Measurements from ENCODE around the gene SAP25. TPM values are rescaled to one million over a fixed set of nuclear protein-coding genes. Genes with fewer than 3 reads are reported as not detected.

The SAP25 gene
- total and polyA plus RNA-seq, 2 experiments from 2014 or later, result 3.8 to 4.1 TPM

- no peak for TF ChIP-seq ZNF462 (CRISPR knock-in tag; IDR thresholded peaks at IDR 0.05)
- no peak for TF ChIP-seq POLR2AphosphoS5 (IDR thresholded peaks at IDR 0.05; ENCODE audit: low read depth)
- TF ChIP-seq, protein P1, sequence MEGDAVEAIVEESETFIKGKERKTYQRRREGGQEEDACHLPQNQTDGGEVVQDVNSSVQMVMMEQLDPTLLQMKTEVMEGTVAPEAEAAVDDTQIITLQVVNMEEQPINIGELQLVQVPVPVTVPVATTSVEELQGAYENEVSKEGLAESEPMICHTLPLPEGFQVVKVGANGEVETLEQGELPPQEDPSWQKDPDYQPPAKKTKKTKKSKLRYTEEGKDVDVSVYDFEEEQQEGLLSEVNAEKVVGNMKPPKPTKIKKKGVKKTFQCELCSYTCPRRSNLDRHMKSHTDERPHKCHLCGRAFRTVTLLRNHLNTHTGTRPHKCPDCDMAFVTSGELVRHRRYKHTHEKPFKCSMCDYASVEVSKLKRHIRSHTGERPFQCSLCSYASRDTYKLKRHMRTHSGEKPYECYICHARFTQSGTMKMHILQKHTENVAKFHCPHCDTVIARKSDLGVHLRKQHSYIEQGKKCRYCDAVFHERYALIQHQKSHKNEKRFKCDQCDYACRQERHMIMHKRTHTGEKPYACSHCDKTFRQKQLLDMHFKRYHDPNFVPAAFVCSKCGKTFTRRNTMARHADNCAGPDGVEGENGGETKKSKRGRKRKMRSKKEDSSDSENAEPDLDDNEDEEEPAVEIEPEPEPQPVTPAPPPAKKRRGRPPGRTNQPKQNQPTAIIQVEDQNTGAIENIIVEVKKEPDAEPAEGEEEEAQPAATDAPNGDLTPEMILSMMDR (conservative IDR thresholded peaks at IDR 0.05; ENCODE audit: low read depth in 2 of 2), result no peak
- no peak for TF ChIP-seq ZNF331 (CRISPR knock-in tag; IDR thresholded peaks at IDR 0.05; ENCODE audit: low read depth)
- TF ChIP-seq NANOG (IDR thresholded peaks at IDR 0.05; ENCODE audit: borderline replicate concordance), result no peak
- TF ChIP-seq ZNF114 (CRISPR knock-in tag; IDR thresholded peaks at IDR 0.05), result no peak
- no peak for TF ChIP-seq EZH2phosphoT487 (IDR thresholded peaks at IDR 0.05; ENCODE audit: unreplicated experiment)
- TF ChIP-seq EZH2 (IDR thresholded peaks at IDR 0.05; ENCODE audit: low read depth, unreplicated experiment), result no peak
- TF ChIP-seq CREB1 (CRISPR knock-in tag; IDR thresholded peaks at IDR 0.05; ENCODE audit: low read depth), result no peak
- TF ChIP-seq, protein P2, sequence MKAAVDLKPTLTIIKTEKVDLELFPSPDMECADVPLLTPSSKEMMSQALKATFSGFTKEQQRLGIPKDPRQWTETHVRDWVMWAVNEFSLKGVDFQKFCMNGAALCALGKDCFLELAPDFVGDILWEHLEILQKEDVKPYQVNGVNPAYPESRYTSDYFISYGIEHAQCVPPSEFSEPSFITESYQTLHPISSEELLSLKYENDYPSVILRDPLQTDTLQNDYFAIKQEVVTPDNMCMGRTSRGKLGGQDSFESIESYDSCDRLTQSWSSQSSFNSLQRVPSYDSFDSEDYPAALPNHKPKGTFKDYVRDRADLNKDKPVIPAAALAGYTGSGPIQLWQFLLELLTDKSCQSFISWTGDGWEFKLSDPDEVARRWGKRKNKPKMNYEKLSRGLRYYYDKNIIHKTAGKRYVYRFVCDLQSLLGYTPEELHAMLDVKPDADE (IDR thresholded peaks at IDR 0.05), result no peak
- TF ChIP-seq STAT1 (IDR thresholded peaks at IDR 0.05; ENCODE audit: unreplicated experiment), result no peak
Observed at GRCh38 chr7:100544386-100544785, 29.3 kb downstream of the SAP25 start (continued).
